B cell (primary cell): ENCODE data around the gene HS6ST2. TPM values are rescaled to one million over a fixed set of nuclear protein-coding genes. Genes with fewer than 3 reads are reported as not detected.

ENCODE experiments used
- ATAC-seq: fragments of 200-7000 bp; cut with Tn5 transposase; one replicate; pipeline ENCODE4 v1.10.0; 2021; ENCODE audit warnings: low read depth, mild to moderate bottlenecking, moderate number of reproducible peaks, moderate library complexity
- CTCF ChIA-PET: fragments of 350-600 bp; sonication (Branson Sonifier 250); formaldehyde crosslinking; loops from one replicate; lab custom pipeline; 2021; ENCODE audit warnings: antibody characterized with exemption, inconsistent platforms; lab: Charles Lee
- POLR2A ChIA-PET: fragments of 350-600 bp; sonication (Branson Sonifier 250); formaldehyde crosslinking; loops from one replicate; lab custom pipeline; 2021; ENCODE audit warnings: antibody characterized with exemption; lab: Charles Lee
- DNase-seq: peaks from one replicate; pipeline ENCODE4 v3.0.0; 2013
- H2AFZ ChIP-seq: 2 replicates; pipeline ENCODE4 v1.6.1; 2012; ENCODE audit warnings: mild to moderate bottlenecking, low read depth, low read length; ENCODE audit not compliant: insufficient read depth, poor library complexity, severe bottlenecking
- H3K27ac ChIP-seq, 2 donors: 1 replicate in 1 of 2; 2 replicates in 1 of 2; pipeline ENCODE4 v1.5.1; 2012 to 2013; ENCODE audit warnings: low read length in 2 of 2, mild to moderate bottlenecking in 2 of 2, moderate library complexity in 1 of 2
- H3K27me3 ChIP-seq, 4 experiments: fragments of 200-600 bp in 1 of 4; sonication (generic) in 1 of 4; replicated peaks in 1 of 4; 1 replicate in 2 of 4; 2 replicates in 2 of 4; pipeline versions ENCODE4 v1.6.1 to v1.7.0; 2013 to 2016; ENCODE audit warnings: low read length in 3 of 4, mild to moderate bottlenecking in 2 of 4, mixed read lengths in 1 of 4, moderate library complexity in 1 of 4; ENCODE audit not compliant: insufficient read depth in 4 of 4, control insufficient read depth in 3 of 4; ENCODE audit errors: control extremely low read depth in 1 of 4
- H3K36me3 ChIP-seq, 2 experiments: replicated peaks in 1 of 2; 1 replicate in 1 of 2; 2 replicates in 1 of 2; pipeline versions ENCODE4 v1.6.1 to v1.7.1; 2013; ENCODE audit warnings: low read length in 1 of 2; ENCODE audit not compliant: insufficient read depth in 2 of 2, control insufficient read depth in 1 of 2; ENCODE audit errors: control extremely low read depth in 1 of 2, extremely low read depth in 1 of 2
- H3K4me1 ChIP-seq, 2 donors: fragments of 200-600 bp in 1 of 2; sonication (generic) in 1 of 2; 1 replicate in 1 of 2; 2 replicates in 1 of 2; pipeline versions ENCODE4 v1.5.1 to v1.6.1; 2013 to 2017; ENCODE audit warnings: low read length in 2 of 2; ENCODE audit not compliant: control insufficient read depth in 2 of 2, insufficient read depth in 2 of 2
- H3K4me2 ChIP-seq: replicated peaks from 2 replicates; pipeline ENCODE3; 2012; ENCODE audit warnings: mild to moderate bottlenecking, low read depth, low read length; ENCODE audit not compliant: poor library complexity, severe bottlenecking
- H3K4me3 ChIP-seq, 5 experiments: fragments of 200-600 bp in 1 of 5; sonication (generic) in 1 of 5; 1 replicate in 3 of 5; 2 replicates in 2 of 5; pipeline versions ENCODE4 v1.5.1 to v1.7.0; 2011 to 2016; ENCODE audit warnings: low read length in 4 of 5, mild to moderate bottlenecking in 4 of 5, low read depth in 2 of 5, control low read depth in 1 of 5, moderate library complexity in 1 of 5; ENCODE audit not compliant: insufficient read depth in 1 of 5; ENCODE audit errors: control extremely low read depth in 1 of 5, extremely low read depth in 1 of 5
- H3K79me2 ChIP-seq: fragments of 200-600 bp; sonication (generic); one replicate; pipeline ENCODE4 v1.6.0; 2016; ENCODE audit warnings: low read length; ENCODE audit not compliant: control insufficient read depth, insufficient read depth
- H3K9ac ChIP-seq: fragments of 200-600 bp; sonication (generic); 2 replicates; pipeline ENCODE4 v1.6.1; 2017; ENCODE audit warnings: mild to moderate bottlenecking, low read length, moderate library complexity
- H3K9me3 ChIP-seq, 3 donors: one replicate each; pipeline versions ENCODE4 v1.6.1 to v1.7.1; 2013; ENCODE audit warnings: low read length in 2 of 3; ENCODE audit not compliant: control insufficient read depth in 2 of 3, insufficient read depth in 1 of 3; ENCODE audit errors: control extremely low read depth in 1 of 3
- H4K20me1 ChIP-seq: 2 replicates; pipeline ENCODE4 v1.6.0; 2012; ENCODE audit warnings: mild to moderate bottlenecking, low read length; ENCODE audit not compliant: insufficient read depth, control insufficient read depth, poor library complexity, severe bottlenecking
- H3K27ac Mint-ChIP-seq: one replicate; pipeline ENCODE4 v1.8.0; 2021; ENCODE audit warnings: mixed read lengths
- H3K27me3 Mint-ChIP-seq: one replicate; pipeline ENCODE4 v1.8.0; 2021; ENCODE audit warnings: mixed read lengths
- H3K4me1 Mint-ChIP-seq: one replicate; pipeline ENCODE4 v1.8.0; 2021; ENCODE audit warnings: mixed read lengths
- H3K4me3 Mint-ChIP-seq: one replicate; pipeline ENCODE4 v1.8.0; 2021; ENCODE audit warnings: mixed read lengths
- H3K9me3 Mint-ChIP-seq: one replicate; pipeline ENCODE4 v1.8.0; 2022; ENCODE audit warnings: mixed read lengths; ENCODE audit not compliant: insufficient read depth
- EZH2 ChIP-seq: IDR thresholded peaks from 2 replicates; pipeline ENCODE4 v1.6.1; 2012; ENCODE audit warnings: borderline replicate concordance, low read depth, mild to moderate bottlenecking, moderate library complexity, low read length; ENCODE audit not compliant: insufficient read depth, poor library complexity, severe bottlenecking
- WGBS: methylation state at CpG from one replicate; pipeline ENCODE4 v1.1.5; 2013; ENCODE audit warnings: missing lambda C conversion rate; ENCODE audit not compliant: insufficient coverage; 5-methylcytosine and 5-hydroxymethylcytosine counted together
- intact Hi-C: fragments of 100-400 bp; cut with micrococcal nuclease; formaldehyde crosslinking; loops from one replicate; pipeline ENCODE4 v1.10.0; 2022
- polyA plus RNA-seq: library from polyadenylated mRNA; depleted of rRNA; stranded (reverse); fragments of >200 nt; gene quantifications from 2 replicates; pipeline ENCODE4 v1.2.3, GENCODE V29; 2012
- total RNA-seq, 2 donors: library from RNA; stranded (reverse); fragments of 120-200 nt in 1 of 2; gene quantifications; 1 replicate in 1 of 2; 2 replicates in 1 of 2; pipeline versions ENCODE4 v1.2.3 to v1.2.4, GENCODE V29; 2013 to 2022
- TF ChIP-seq, protein P1 (sequence below): fragments of 200-600 bp; IDR thresholded peaks from one replicate; pipeline ENCODE4 v1.8.0; 2022; ENCODE audit warnings: antibody characterized with exemption, mild to moderate bottlenecking

The HS6ST2 gene
- total and polyA plus RNA-seq, 2 donors (not counting 1 experiment from before 2014, with no cell fraction given) = not detected

DNA sequence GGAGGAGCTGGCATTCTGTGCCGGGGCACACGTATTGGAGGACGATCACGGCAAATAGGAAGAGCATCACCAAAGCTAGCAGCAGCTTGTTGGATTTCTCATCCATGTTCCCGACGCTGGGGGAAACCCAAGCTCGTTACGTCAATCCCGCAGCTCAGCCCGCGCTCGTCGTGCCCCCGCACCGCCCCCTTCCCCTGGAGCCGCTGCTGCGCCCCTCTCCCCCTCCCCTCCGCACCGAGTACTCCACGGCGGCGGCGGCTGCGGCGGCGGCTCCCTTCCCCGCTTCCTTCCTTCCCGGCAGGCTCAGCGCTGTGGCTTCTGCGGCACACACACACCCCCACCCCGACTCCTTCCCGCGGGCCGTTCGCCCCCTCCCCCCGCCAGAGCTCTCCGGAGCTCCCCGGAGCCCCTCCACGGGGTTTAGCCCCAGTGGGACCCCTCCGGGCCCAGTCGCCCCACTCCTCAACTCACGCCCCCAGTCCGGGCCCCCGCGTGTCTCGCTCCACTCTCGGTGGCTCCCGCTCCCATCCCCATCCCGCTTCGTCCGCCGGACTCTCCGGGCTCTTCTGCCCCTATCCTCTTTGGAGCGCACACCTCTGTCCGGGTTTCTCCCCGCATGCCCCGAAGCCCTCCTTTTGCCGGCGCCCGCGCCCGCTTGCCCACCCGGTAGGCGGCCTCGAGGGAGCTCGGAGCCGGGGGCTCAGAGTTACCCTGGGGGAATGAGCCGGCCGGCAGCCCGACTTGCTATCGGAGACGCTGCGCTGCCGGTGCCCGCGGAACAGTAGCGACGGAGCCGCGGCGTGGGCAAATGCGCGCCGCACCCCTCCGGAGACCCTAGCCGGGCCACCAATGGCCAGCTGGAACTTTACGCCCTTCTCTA, 978 bp downstream of the HS6ST2 start:
- Histone ChIP-seq H2AFZ (no peak overlapping the region), H3K9me3 (no peaks in the 10 kb centered on the region), H3K9ac (no peak overlapping the region), H3K27me3 (peaks cover 0 to 13% (median 3%) of the 10 kb centered on the region in 4 experiments), H3K79me2 (no peaks in the 10 kb centered on the region), H4K20me1 (no peaks in the 10 kb centered on the region), H3K4me2 (peak overlapping the region; percentile 43), H3K36me3 (no peaks in the 10 kb centered on the region), H3K27ac (no peak overlapping the region), H3K4me3 (no peak overlapping the region), H3K4me1 (peaks cover 0 to 3% of the 10 kb centered on the region in 2 donors)
- DNase-seq (no peak), ATAC-seq (no peak)
- Mint-ChIP-seq H3K27ac (no peak overlapping the region), H3K9me3 (no peaks in the 10 kb centered on the region), H3K4me3 (peak overlapping the region; percentile 44), H3K4me1 (peaks cover 7% of the 10 kb centered on the region), H3K27me3 (peaks cover 16% of the 10 kb centered on the region)
- CTCF ChIA-PET = no interaction called here
- intact Hi-C loops = no loop called here
- WGBS = 3% methylated on average over 59 of the region's 87 CpGs
- POLR2A ChIA-PET = no interaction called here
- TF ChIP-seq EZH2 = no peak
- TF ChIP-seq, protein P1, sequence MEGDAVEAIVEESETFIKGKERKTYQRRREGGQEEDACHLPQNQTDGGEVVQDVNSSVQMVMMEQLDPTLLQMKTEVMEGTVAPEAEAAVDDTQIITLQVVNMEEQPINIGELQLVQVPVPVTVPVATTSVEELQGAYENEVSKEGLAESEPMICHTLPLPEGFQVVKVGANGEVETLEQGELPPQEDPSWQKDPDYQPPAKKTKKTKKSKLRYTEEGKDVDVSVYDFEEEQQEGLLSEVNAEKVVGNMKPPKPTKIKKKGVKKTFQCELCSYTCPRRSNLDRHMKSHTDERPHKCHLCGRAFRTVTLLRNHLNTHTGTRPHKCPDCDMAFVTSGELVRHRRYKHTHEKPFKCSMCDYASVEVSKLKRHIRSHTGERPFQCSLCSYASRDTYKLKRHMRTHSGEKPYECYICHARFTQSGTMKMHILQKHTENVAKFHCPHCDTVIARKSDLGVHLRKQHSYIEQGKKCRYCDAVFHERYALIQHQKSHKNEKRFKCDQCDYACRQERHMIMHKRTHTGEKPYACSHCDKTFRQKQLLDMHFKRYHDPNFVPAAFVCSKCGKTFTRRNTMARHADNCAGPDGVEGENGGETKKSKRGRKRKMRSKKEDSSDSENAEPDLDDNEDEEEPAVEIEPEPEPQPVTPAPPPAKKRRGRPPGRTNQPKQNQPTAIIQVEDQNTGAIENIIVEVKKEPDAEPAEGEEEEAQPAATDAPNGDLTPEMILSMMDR = no peak
